ENCODE measurements around the gene USP31. TPM values are rescaled to one million over a fixed set of nuclear protein-coding genes. Genes with fewer than 3 reads are reported as not detected.

Gene USP31
- total and polyA plus RNA-seq, 2 of the 13 experiments (the other 11 are each of a cell fraction or from before 2014, with no cell fraction given) = 22.5 to 23.3 TPM

- TF ChIP-seq PRDM10 (CRISPR knock-in tag; IDR thresholded peaks at IDR 0.05; ENCODE audit: low read depth) (peak; percentile 57; the same call in 1 of the 2 replicates), FOSL2 (CRISPR knock-in tag; IDR thresholded peaks at IDR 0.05) (peak; percentile 66), MIER2 (CRISPR knock-in tag; IDR thresholded peaks at IDR 0.05) (no peak; the same call in 1 of the 2 replicates), KLF12 (CRISPR knock-in tag; IDR thresholded peaks at IDR 0.05; ENCODE audit: borderline replicate concordance) (peak; percentile 100), TRAFD1 (CRISPR knock-in tag; IDR thresholded peaks at IDR 0.05; ENCODE audit: borderline replicate concordance) (no peak; the same call in 1 of the 2 replicates), HCFC1 (IDR thresholded peaks at IDR 0.05; ENCODE audit: low read depth, low read length) (peak; percentile 98), HBP1 (CRISPR knock-in tag; IDR thresholded peaks at IDR 0.05; ENCODE audit: low read depth) (no peak; the same call in 1 of the 2 replicates), HNRNPUL1 (IDR thresholded peaks at IDR 0.05; ENCODE audit: low read depth, low read length) (no peak), ZNF232 (CRISPR knock-in tag; IDR thresholded peaks at IDR 0.05; ENCODE audit: borderline replicate concordance) (no peak), ZNF605 (CRISPR knock-in tag; IDR thresholded peaks at IDR 0.05) (peak; percentile 80; the same call in 1 of the 2 replicates)
- TF ChIP-seq, protein P1, sequence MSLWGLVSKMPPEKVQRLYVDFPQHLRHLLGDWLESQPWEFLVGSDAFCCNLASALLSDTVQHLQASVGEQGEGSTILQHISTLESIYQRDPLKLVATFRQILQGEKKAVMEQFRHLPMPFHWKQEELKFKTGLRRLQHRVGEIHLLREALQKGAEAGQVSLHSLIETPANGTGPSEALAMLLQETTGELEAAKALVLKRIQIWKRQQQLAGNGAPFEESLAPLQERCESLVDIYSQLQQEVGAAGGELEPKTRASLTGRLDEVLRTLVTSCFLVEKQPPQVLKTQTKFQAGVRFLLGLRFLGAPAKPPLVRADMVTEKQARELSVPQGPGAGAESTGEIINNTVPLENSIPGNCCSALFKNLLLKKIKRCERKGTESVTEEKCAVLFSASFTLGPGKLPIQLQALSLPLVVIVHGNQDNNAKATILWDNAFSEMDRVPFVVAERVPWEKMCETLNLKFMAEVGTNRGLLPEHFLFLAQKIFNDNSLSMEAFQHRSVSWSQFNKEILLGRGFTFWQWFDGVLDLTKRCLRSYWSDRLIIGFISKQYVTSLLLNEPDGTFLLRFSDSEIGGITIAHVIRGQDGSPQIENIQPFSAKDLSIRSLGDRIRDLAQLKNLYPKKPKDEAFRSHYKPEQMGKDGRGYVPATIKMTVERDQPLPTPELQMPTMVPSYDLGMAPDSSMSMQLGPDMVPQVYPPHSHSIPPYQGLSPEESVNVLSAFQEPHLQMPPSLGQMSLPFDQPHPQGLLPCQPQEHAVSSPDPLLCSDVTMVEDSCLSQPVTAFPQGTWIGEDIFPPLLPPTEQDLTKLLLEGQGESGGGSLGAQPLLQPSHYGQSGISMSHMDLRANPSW (CRISPR knock-in tag; IDR thresholded peaks at IDR 0.05; ENCODE audit: borderline replicate concordance) = no peak
- TF ChIP-seq, protein P2, sequence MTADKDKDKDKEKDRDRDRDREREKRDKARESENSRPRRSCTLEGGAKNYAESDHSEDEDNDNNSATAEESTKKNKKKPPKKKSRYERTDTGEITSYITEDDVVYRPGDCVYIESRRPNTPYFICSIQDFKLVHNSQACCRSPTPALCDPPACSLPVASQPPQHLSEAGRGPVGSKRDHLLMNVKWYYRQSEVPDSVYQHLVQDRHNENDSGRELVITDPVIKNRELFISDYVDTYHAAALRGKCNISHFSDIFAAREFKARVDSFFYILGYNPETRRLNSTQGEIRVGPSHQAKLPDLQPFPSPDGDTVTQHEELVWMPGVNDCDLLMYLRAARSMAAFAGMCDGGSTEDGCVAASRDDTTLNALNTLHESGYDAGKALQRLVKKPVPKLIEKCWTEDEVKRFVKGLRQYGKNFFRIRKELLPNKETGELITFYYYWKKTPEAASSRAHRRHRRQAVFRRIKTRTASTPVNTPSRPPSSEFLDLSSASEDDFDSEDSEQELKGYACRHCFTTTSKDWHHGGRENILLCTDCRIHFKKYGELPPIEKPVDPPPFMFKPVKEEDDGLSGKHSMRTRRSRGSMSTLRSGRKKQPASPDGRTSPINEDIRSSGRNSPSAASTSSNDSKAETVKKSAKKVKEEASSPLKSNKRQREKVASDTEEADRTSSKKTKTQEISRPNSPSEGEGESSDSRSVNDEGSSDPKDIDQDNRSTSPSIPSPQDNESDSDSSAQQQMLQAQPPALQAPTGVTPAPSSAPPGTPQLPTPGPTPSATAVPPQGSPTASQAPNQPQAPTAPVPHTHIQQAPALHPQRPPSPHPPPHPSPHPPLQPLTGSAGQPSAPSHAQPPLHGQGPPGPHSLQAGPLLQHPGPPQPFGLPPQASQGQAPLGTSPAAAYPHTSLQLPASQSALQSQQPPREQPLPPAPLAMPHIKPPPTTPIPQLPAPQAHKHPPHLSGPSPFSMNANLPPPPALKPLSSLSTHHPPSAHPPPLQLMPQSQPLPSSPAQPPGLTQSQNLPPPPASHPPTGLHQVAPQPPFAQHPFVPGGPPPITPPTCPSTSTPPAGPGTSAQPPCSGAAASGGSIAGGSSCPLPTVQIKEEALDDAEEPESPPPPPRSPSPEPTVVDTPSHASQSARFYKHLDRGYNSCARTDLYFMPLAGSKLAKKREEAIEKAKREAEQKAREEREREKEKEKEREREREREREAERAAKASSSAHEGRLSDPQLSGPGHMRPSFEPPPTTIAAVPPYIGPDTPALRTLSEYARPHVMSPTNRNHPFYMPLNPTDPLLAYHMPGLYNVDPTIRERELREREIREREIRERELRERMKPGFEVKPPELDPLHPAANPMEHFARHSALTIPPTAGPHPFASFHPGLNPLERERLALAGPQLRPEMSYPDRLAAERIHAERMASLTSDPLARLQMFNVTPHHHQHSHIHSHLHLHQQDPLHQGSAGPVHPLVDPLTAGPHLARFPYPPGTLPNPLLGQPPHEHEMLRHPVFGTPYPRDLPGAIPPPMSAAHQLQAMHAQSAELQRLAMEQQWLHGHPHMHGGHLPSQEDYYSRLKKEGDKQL (CRISPR knock-in tag; IDR thresholded peaks at IDR 0.05; ENCODE audit: low read depth) = no peak
Measured at GRCh38 chr16:23149267-23149992, at the start of gene USP31 (continued).

Measured in HepG2 (cell line).